HepG2 (cell line): Measurements from ENCODE around the gene STX4. TPM values are rescaled to one million over a fixed set of nuclear protein-coding genes. Genes with fewer than 3 reads are reported as not detected.

Experiments
- AGO2 ChIP-seq: fragments of 200-400 bp; formaldehyde crosslinking; optimal IDR thresholded peaks from 2 replicates; pipeline ENCODE3; 2017; ENCODE audit warnings: mild to moderate bottlenecking, low read depth, low read length, moderate library complexity
- CENPT ChIP-seq: sonication (generic); formaldehyde crosslinking; IDR thresholded peaks from 2 replicates; pipeline ENCODE4 v1.8.0; 2022; ENCODE audit warnings: low read depth, mild to moderate bottlenecking, moderate library complexity, missing genetic modification reagents
- ELF3 ChIP-seq: IDR thresholded peaks from 2 replicates; pipeline ENCODE4 v1.6.1; 2016; ENCODE audit warnings: missing genetic modification reagents, missing compliant biosample characterization
- FOXK2 ChIP-seq: fragments of 450-650 bp; IDR thresholded peaks from 2 replicates; pipeline ENCODE4 v1.6.1; 2016
- FOXM1 ChIP-seq: sonication (generic); formaldehyde crosslinking; IDR thresholded peaks from 2 replicates; pipeline ENCODE4 v1.5.0; 2020; ENCODE audit warnings: missing genetic modification reagents
- HMG20A ChIP-seq: IDR thresholded peaks from 2 replicates; pipeline ENCODE4 v1.6.1; 2016; ENCODE audit warnings: borderline replicate concordance
- HNF4G ChIP-seq, 2 experiments: sonication (generic) in 1 of 2; formaldehyde crosslinking in 1 of 2; IDR thresholded peaks; 2 replicates each; pipeline versions ENCODE4 v1.4.0 to v1.6.1; 2011 to 2020; ENCODE audit warnings: borderline replicate concordance in 2 of 2, low read depth in 2 of 2, mild to moderate bottlenecking in 2 of 2, low read length in 1 of 2, missing genetic modification reagents in 1 of 2, moderate library complexity in 1 of 2
- MEIS1 ChIP-seq: sonication (generic); formaldehyde crosslinking; IDR thresholded peaks from 2 replicates; pipeline ENCODE4 v1.9.0; 2021; ENCODE audit warnings: mild to moderate bottlenecking, missing genetic modification reagents, moderate library complexity, borderline replicate concordance
- POLR2AphosphoS2 ChIP-seq: IDR thresholded peaks from 2 replicates; pipeline ENCODE4 v1.6.1; 2011; ENCODE audit warnings: low read depth, low read length, improper control_type of control experiment
- RFX3 ChIP-seq: IDR thresholded peaks from 2 replicates; pipeline ENCODE4 v1.6.1; 2016; ENCODE audit warnings: missing biosample characterization, missing genetic modification reagents
- THYN1 ChIP-seq: sonication (generic); formaldehyde crosslinking; IDR thresholded peaks from 2 replicates; pipeline ENCODE4 v1.8.1; 2023; ENCODE audit warnings: low read depth, mild to moderate bottlenecking, moderate library complexity, missing genetic modification reagents, borderline replicate concordance
- ZNF30 ChIP-seq: sonication (generic); formaldehyde crosslinking; IDR thresholded peaks from 2 replicates; pipeline ENCODE4 v1.5.0; 2020; ENCODE audit warnings: mild to moderate bottlenecking, missing genetic modification reagents
- ZNF607 ChIP-seq: sonication (generic); formaldehyde crosslinking; IDR thresholded peaks from 2 replicates; pipeline ENCODE4 v1.5.1; 2020; ENCODE audit warnings: missing genetic modification reagents, mild to moderate bottlenecking, borderline replicate concordance
- ZSCAN22 ChIP-seq: sonication (generic); formaldehyde crosslinking; IDR thresholded peaks from 2 replicates; pipeline ENCODE4 v1.4.0; 2020; ENCODE audit warnings: mild to moderate bottlenecking, missing genetic modification reagents
- polyA plus RNA-seq, 8 experiments: library from polyadenylated mRNA; depleted of rRNA in 3 of 8; stranded (reverse) in 7 of 8; unstranded in 1 of 8; fragments of >200 nt; fragmentation: Illumina TruSeq in 4 of 8; extraction: Trizol in 4 of 8; gene quantifications; 2 replicates each; pipeline versions ENCODE4 v1.2.1 to v1.2.3, GENCODE V29; 2011 to 2016; ENCODE audit warnings: low read depth in 4 of 8, missing spikeins in 1 of 8, mixed read lengths in 1 of 8; ENCODE audit not compliant: insufficient read depth in 1 of 8
- total RNA-seq, 5 experiments: library from RNA; depleted of rRNA; stranded (reverse); fragments of >200 nt; fragmentation: Illumina TruSeq; extraction: Trizol; gene quantifications; 2 replicates each; pipeline ENCODE4 v1.2.3, GENCODE V29; 2016; ENCODE audit warnings: low read depth in 1 of 5
- TF ChIP-seq, protein P1 (sequence below): sonication (generic); formaldehyde crosslinking; IDR thresholded peaks from 2 replicates; pipeline ENCODE4 v1.4.0; 2020; ENCODE audit warnings: missing genetic modification reagents, borderline replicate concordance
- TF ChIP-seq, protein P2 (sequence below): sonication (generic); formaldehyde crosslinking; IDR thresholded peaks from 2 replicates; pipeline ENCODE4 v1.4.0; 2020; ENCODE audit warnings: missing genetic modification reagents
- TF ChIP-seq, protein P3 (sequence below), 2 experiments: sonication (generic) in 1 of 2; formaldehyde crosslinking in 1 of 2; IDR thresholded peaks; 2 replicates each; pipeline versions ENCODE4 v1.5.1 to v1.6.1; 2011 to 2020; ENCODE audit warnings: borderline replicate concordance in 1 of 2, low read depth in 1 of 2, low read length in 1 of 2, mild to moderate bottlenecking in 1 of 2, missing genetic modification reagents in 1 of 2, moderate library complexity in 1 of 2
- TF ChIP-seq, protein P4 (sequence below): sonication (generic); formaldehyde crosslinking; IDR thresholded peaks from 2 replicates; pipeline ENCODE4 v1.8.1; 2023; ENCODE audit warnings: mild to moderate bottlenecking, missing genetic modification reagents
- TF ChIP-seq, protein P5 (sequence below): sonication (generic); formaldehyde crosslinking; IDR thresholded peaks from 2 replicates; pipeline ENCODE4 v1.9.0; 2022; ENCODE audit warnings: low read depth, missing genetic modification reagents
- TF ChIP-seq, protein P6 (sequence below): IDR thresholded peaks from 2 replicates; pipeline ENCODE4 v1.6.1; 2012; ENCODE audit warnings: inconsistent platforms

STX4 gene
- total and polyA plus RNA-seq, 2 of the 13 experiments (the other 11 are each of a cell fraction or from before 2014, with no cell fraction given) = 29.2 to 34.6 TPM

DNA sequence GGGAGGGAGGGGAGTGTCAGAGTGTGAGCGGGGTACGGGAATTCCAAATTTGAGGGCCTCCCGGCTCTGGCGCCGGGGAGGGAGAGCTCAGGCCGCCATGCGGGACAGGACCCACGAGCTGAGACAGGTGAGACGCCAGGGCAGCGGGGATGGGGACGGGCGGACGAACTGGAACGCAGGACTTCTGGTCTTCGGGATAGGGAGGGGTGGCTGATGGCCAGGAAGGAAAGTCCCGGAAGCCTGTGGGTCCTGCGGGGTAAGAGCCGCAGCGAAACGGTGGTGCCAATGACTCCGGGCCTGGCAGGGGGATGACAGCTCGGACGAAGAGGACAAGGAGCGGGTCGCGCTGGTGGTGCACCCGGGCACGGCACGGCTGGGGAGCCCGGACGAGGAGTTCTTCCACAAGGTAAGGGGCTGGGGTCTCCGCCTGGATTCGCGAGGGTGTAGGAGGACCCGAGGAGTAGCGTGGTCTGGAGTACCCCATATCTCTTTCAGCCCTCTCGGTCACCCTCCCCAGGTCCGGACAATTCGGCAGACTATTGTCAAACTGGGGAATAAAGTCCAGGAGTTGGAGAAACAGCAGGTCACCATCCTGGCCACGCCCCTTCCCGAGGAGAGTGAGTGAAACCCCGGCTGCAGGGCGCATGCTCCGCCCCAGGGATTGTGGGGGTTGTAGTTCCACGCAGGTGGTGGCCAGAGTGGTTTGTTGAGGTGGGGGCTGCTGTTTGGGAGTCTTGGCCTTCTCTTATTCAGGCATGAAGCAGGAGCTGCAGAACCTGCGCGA is 543 bp downstream of the STX4 start (continued):
- TF ChIP-seq HNF4G (IDR thresholded peaks at IDR 0.05; ENCODE audit: borderline replicate concordance, low read depth, low read length) (peak; percentile 74), HNF4G (CRISPR knock-in tag; IDR thresholded peaks at IDR 0.05; ENCODE audit: borderline replicate concordance, low read depth) (peak; percentile 12; the same call in 1 of the 2 replicates), FOXK2 (peak; percentile 63), FOXM1 (CRISPR knock-in tag) (no peak), CENPT (CRISPR knock-in tag) (no peak), RFX3 (CRISPR knock-in tag) (no peak), MEIS1 (CRISPR knock-in tag) (peak; percentile 15; the same call in 1 of the 2 replicates), ELF3 (CRISPR knock-in tag) (0 out of 2 replicates have a peak, but pooled peaks have one; percentile 31), THYN1 (CRISPR knock-in tag) (no peak), ZSCAN22 (CRISPR knock-in tag) (no peak), ZNF607 (CRISPR knock-in tag) (peak; percentile 14; the same call in 1 of the 2 replicates), HMG20A (CRISPR knock-in tag) (0 out of 2 replicates have a peak, but pooled peaks have one; percentile 4), POLR2AphosphoS2 (0 out of 2 replicates have a peak, but pooled peaks have one; percentile 49), ZNF30 (CRISPR knock-in tag) (no peak), AGO2 (peak; percentile 77)
- TF ChIP-seq, protein P1, sequence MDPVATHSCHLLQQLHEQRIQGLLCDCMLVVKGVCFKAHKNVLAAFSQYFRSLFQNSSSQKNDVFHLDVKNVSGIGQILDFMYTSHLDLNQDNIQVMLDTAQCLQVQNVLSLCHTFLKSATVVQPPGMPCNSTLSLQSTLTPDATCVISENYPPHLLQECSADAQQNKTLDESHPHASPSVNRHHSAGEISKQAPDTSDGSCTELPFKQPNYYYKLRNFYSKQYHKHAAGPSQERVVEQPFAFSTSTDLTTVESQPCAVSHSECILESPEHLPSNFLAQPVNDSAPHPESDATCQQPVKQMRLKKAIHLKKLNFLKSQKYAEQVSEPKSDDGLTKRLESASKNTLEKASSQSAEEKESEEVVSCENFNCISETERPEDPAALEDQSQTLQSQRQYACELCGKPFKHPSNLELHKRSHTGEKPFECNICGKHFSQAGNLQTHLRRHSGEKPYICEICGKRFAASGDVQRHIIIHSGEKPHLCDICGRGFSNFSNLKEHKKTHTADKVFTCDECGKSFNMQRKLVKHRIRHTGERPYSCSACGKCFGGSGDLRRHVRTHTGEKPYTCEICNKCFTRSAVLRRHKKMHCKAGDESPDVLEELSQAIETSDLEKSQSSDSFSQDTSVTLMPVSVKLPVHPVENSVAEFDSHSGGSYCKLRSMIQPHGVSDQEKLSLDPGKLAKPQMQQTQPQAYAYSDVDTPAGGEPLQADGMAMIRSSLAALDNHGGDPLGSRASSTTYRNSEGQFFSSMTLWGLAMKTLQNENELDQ (CRISPR knock-in tag) = peak; percentile 31; the same call in 1 of the 2 replicates
- TF ChIP-seq, protein P2, sequence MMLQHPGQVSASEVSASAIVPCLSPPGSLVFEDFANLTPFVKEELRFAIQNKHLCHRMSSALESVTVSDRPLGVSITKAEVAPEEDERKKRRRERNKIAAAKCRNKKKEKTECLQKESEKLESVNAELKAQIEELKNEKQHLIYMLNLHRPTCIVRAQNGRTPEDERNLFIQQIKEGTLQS (CRISPR knock-in tag) = no peak
- TF ChIP-seq, protein P3, sequence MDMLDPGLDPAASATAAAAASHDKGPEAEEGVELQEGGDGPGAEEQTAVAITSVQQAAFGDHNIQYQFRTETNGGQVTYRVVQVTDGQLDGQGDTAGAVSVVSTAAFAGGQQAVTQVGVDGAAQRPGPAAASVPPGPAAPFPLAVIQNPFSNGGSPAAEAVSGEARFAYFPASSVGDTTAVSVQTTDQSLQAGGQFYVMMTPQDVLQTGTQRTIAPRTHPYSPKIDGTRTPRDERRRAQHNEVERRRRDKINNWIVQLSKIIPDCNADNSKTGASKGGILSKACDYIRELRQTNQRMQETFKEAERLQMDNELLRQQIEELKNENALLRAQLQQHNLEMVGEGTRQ (IDR thresholded peaks at IDR 0.05; ENCODE audit: low read depth, low read length) = no peak
- TF ChIP-seq, protein P3 (CRISPR knock-in tag; IDR thresholded peaks at IDR 0.05; ENCODE audit: borderline replicate concordance) = no peak
- TF ChIP-seq, protein P4, sequence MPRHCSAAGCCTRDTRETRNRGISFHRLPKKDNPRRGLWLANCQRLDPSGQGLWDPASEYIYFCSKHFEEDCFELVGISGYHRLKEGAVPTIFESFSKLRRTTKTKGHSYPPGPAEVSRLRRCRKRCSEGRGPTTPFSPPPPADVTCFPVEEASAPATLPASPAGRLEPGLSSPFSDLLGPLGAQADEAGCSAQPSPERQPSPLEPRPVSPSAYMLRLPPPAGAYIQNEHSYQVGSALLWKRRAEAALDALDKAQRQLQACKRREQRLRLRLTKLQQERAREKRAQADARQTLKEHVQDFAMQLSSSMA (CRISPR knock-in tag) = 0 out of 2 replicates have a peak, but pooled peaks have one; percentile 2
- TF ChIP-seq, protein P5, sequence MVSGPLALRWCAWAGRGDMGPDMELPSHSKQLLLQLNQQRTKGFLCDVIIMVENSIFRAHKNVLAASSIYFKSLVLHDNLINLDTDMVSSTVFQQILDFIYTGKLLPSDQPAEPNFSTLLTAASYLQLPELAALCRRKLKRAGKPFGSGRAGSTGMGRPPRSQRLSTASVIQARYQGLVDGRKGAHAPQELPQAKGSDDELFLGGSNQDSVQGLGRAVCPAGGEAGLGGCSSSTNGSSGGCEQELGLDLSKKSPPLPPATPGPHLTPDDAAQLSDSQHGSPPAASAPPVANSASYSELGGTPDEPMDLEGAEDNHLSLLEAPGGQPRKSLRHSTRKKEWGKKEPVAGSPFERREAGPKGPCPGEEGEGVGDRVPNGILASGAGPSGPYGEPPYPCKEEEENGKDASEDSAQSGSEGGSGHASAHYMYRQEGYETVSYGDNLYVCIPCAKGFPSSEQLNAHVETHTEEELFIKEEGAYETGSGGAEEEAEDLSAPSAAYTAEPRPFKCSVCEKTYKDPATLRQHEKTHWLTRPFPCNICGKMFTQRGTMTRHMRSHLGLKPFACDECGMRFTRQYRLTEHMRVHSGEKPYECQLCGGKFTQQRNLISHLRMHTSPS (CRISPR knock-in tag) = no peak
- TF ChIP-seq, protein P6, sequence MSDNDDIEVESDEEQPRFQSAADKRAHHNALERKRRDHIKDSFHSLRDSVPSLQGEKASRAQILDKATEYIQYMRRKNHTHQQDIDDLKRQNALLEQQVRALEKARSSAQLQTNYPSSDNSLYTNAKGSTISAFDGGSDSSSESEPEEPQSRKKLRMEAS = peak; percentile 66
